Measurements from ENCODE around the gene ATP9A. TPM values are rescaled to one million over a fixed set of nuclear protein-coding genes. Genes with fewer than 3 reads are reported as not detected.

ATP9A gene
- total RNA-seq, 1 experiment from 2014 or later = 12.1 TPM

DNA sequence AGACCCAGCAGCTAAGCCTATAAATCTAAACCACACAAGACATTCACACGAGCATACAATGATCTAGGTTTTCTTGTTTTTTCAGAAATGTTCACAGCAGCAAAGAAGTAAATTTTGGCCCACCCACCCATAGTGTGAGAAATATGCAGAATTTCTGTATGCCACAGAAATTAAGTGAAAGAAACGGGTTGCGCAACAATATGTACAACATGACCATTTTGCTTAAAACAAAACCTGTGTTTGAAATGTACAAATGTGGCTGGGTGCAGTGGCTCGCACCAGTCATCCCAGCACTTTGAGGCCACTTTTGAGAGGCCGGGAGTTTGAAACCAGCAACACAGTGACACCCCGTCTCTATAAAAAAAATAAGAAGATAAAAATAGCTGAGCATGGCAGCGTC, 24.8 kb upstream of the ATP9A start:
- Histone ChIP-seq H3K18ac (ENCODE audit: insufficient read length, low read depth, low read length) (no peak overlapping the region), H3K23ac (ENCODE audit: insufficient read length, low read depth, low read length) (no peak overlapping the region), H2BK12ac (ENCODE audit: insufficient read length, low read depth, low read length) (no peak overlapping the region), H3K79me2 (ENCODE audit: insufficient read depth, low read length) (peaks cover 72% of the 10 kb centered on the region), H2AK5ac (ENCODE audit: insufficient read length, low read length) (no peak overlapping the region), H3K9ac (ENCODE audit: extremely low read depth, insufficient read length, low read length) (no peak overlapping the region), H3K79me1 (ENCODE audit: insufficient read depth, low read depth, low read length, poor library complexity, severe bottlenecking) (peaks cover 18% of the 10 kb centered on the region), H4K20me1 (ENCODE audit: control insufficient read depth, insufficient read depth, insufficient read length) (no peaks in the 10 kb centered on the region), H2BK5ac (ENCODE audit: insufficient read length, low read length) (no peak overlapping the region), H3K4me1 (ENCODE audit: insufficient read depth, low read length) (peaks cover 11% of the 10 kb centered on the region), H3K14ac (ENCODE audit: insufficient read depth, low read length) (no peak overlapping the region), H3K23me2 (ENCODE audit: insufficient read length, low read depth, low read length, poor library complexity, severe bottlenecking) (peaks cover under 1% of the 10 kb centered on the region), H4K8ac (replicated peaks; ENCODE audit: insufficient read length, low read depth, low read length) (no peak overlapping the region), H3K27ac (ENCODE audit: insufficient read length, low read depth, low read length) (no peak overlapping the region), H3K9me3 (ENCODE audit: control insufficient read depth, low read depth, low read length) (no peaks in the 10 kb centered on the region), H4K5ac (ENCODE audit: insufficient read length, low read depth, low read length) (no peak overlapping the region), H3K56ac (ENCODE audit: insufficient read length, low read depth, low read length) (no peak overlapping the region), H3K4me2 (ENCODE audit: insufficient read depth, insufficient read length, low read length) (no peak overlapping the region), H3K4ac (ENCODE audit: low read depth, low read length) (no peak overlapping the region), H2BK120ac (ENCODE audit: low read depth, low read length, poor library complexity, severe bottlenecking) (no peak overlapping the region), H2AFZ (ENCODE audit: low read length) (no peak overlapping the region), H3K27me3 (ENCODE audit: insufficient read depth, low read length) (no peaks in the 10 kb centered on the region), H2BK20ac (ENCODE audit: low read depth, low read length, poor library complexity, severe bottlenecking) (no peak overlapping the region), H4K91ac (ENCODE audit: insufficient read length, low read depth, low read length) (no peak overlapping the region), H2BK15ac (ENCODE audit: low read depth, low read length) (no peak overlapping the region), H3T11ph (ENCODE audit: low read length) (no peak overlapping the region)
- Mint-ChIP-seq H3K27me3 (ENCODE audit: low read depth) (no peaks in the 10 kb centered on the region), H3K27ac (peak overlapping the region; percentile 13 to 94 (median 55)), H3K4me1 (peaks cover 52 to 54% of the 10 kb centered on the region in 2 experiments), H3K36me3 (ENCODE audit: insufficient read depth in 1 of 3, low read depth in 3 of 3) (peaks cover 48 to 94% (median 83%) of the 10 kb centered on the region in 3 experiments; a peak in 6 of 7 replicates), H3K4me3 (no peak overlapping the region; a peak in 1 of 5 replicates), H3K9me3 (no peaks in the 10 kb centered on the region)
- WGBS (ENCODE audit: extremely low coverage, insufficient read length, low lambda C conversion rate) = no CpG with 5 or more reads among the region's 7 CpGs
- no peak for DNase-seq
- TF ChIP-seq, protein P1, sequence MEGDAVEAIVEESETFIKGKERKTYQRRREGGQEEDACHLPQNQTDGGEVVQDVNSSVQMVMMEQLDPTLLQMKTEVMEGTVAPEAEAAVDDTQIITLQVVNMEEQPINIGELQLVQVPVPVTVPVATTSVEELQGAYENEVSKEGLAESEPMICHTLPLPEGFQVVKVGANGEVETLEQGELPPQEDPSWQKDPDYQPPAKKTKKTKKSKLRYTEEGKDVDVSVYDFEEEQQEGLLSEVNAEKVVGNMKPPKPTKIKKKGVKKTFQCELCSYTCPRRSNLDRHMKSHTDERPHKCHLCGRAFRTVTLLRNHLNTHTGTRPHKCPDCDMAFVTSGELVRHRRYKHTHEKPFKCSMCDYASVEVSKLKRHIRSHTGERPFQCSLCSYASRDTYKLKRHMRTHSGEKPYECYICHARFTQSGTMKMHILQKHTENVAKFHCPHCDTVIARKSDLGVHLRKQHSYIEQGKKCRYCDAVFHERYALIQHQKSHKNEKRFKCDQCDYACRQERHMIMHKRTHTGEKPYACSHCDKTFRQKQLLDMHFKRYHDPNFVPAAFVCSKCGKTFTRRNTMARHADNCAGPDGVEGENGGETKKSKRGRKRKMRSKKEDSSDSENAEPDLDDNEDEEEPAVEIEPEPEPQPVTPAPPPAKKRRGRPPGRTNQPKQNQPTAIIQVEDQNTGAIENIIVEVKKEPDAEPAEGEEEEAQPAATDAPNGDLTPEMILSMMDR (conservative IDR thresholded peaks at IDR 0.05) = no peak

Measured in H9 (cell line).